MCF 10A (cell line): ENCODE results near the gene CRYL1. TPM values are rescaled to one million over a fixed set of nuclear protein-coding genes. Genes with fewer than 3 reads are reported as not detected.
A peak's percentile ranks its signal among the peaks of the same experiment; 100 is the strongest.

Experiments
- BruUV-seq: library from RNA; stranded (reverse); fragments of 400-500 nt; replicated peaks from 2 replicates; lab custom pipeline; 2021; lab: Mats Ljungman, UMichigan
- CTCF ChIA-PET: fragments of 300-600 bp; sonication (Branson Sonifier 250); formaldehyde crosslinking; extraction: SDS; loops from one replicate; lab custom pipeline; 2021; ENCODE audit warnings: antibody characterized with exemption, inconsistent platforms; lab: Yijun Ruan, JAX
- POLR2A ChIA-PET: fragments of 300-600, 350-650 bp; sonication (Branson Sonifier 250); formaldehyde crosslinking; extraction: SDS; loops from one replicate; lab custom pipeline; 2020; ENCODE audit warnings: antibody characterized with exemption, inconsistent platforms; lab: Yijun Ruan, JAX
- DNase-seq: peaks from one replicate; pipeline ENCODE4 v3.0.0-alpha.2; 2018; ENCODE audit not compliant: unreplicated experiment
- H3K27ac Mint-ChIP-seq: one replicate; pipeline ENCODE4 v1.8.0; 2022; ENCODE audit warnings: mild to moderate bottlenecking, low read depth, mixed read lengths; ENCODE audit not compliant: unreplicated experiment
- H3K27me3 Mint-ChIP-seq: one replicate; pipeline ENCODE4 v1.8.0; 2022; ENCODE audit warnings: mixed read lengths; ENCODE audit not compliant: insufficient read depth, unreplicated experiment
- H3K36me3 Mint-ChIP-seq: one replicate; pipeline ENCODE4 v1.8.0; 2022; ENCODE audit warnings: mild to moderate bottlenecking, moderate library complexity, mixed read lengths; ENCODE audit not compliant: insufficient read depth, unreplicated experiment
- H3K4me1 Mint-ChIP-seq: one replicate; pipeline ENCODE4 v1.8.0; 2022; ENCODE audit warnings: mixed read lengths; ENCODE audit not compliant: insufficient read depth, unreplicated experiment
- H3K4me3 Mint-ChIP-seq: one replicate; pipeline ENCODE4 v1.8.0; 2022; ENCODE audit warnings: mild to moderate bottlenecking, moderate library complexity, mixed read lengths; ENCODE audit not compliant: unreplicated experiment
- H3K9me3 Mint-ChIP-seq: one replicate; pipeline ENCODE4 v1.8.0; 2022; ENCODE audit warnings: mixed read lengths; ENCODE audit not compliant: unreplicated experiment
- CTCF ChIP-seq: fragments of 200-600 bp; IDR thresholded peaks from one replicate; pipeline ENCODE4 v1.8.0; 2022; ENCODE audit warnings: antibody characterized with exemption, mild to moderate bottlenecking; ENCODE audit not compliant: unreplicated experiment
- intact Hi-C: fragments of 100-400 bp; cut with micrococcal nuclease; formaldehyde crosslinking; loops from 2 replicates; pipeline ENCODE4 v1.14.1; 2022
- total RNA-seq: library from RNA; stranded (reverse); gene quantifications from 2 replicates; pipeline ENCODE4 v1.2.3, GENCODE V29; 2022

The CRYL1 gene
- total RNA-seq, 1 experiment from 2014 or later: 15.1 TPM

- H3K9me3 Mint-ChIP-seq: no peaks in the 10 kb centered on the region
- intact Hi-C loops: no loop called here
- ChIA-PET POLR2A (no interaction called here), CTCF (interaction anchor here (0.5 to 6.0 kb wide), 21 partner anchors 8 to 458 kb away, joined by 3 to 76 read pairs (median 4); no protein-coding TSS in a partner anchor)
- no TSS peak for BruUV-seq
- H3K4me3 Mint-ChIP-seq: no peak overlapping the region
- DNase-seq: peak; percentile 66
- peak; percentile 54 for TF ChIP-seq CTCF
- no peak overlapping the region for H3K27ac Mint-ChIP-seq
- H3K4me1 Mint-ChIP-seq: peaks cover 13% of the 10 kb centered on the region
- no peaks in the 10 kb centered on the region for H3K27me3 Mint-ChIP-seq
- peaks cover 4% of the 10 kb centered on the region for H3K36me3 Mint-ChIP-seq
Observed at GRCh38 chr13:20492641-20493040, 33.0 kb downstream of the CRYL1 start.

- ChIA-PET CTCF (interaction anchor here (0.5 to 6.0 kb wide), 17 partner anchors 8 to 440 kb away, joined by 3 to 76 read pairs (median 4); no protein-coding TSS in a partner anchor), POLR2A (no interaction called here)
- H3K36me3 Mint-ChIP-seq: peaks cover 4% of the 10 kb centered on the region
- no peaks in the 10 kb centered on the region for H3K9me3 Mint-ChIP-seq
- no peak for DNase-seq
- TF ChIP-seq CTCF: no peak
- H3K4me3 Mint-ChIP-seq: no peak overlapping the region
- H3K27ac Mint-ChIP-seq: no peak overlapping the region
- no peaks in the 10 kb centered on the region for H3K27me3 Mint-ChIP-seq
- no TSS peak for BruUV-seq
- intact Hi-C loops: no loop called here
- peaks cover 13% of the 10 kb centered on the region for H3K4me1 Mint-ChIP-seq
Observed at GRCh38 chr13:20491926-20492435, 33.7 kb downstream of the CRYL1 start.

- intact Hi-C loops: loop anchor here (1.0 kb wide), 2 partner anchors 292 to 307 kb away; no protein-coding TSS in a partner anchor
- Mint-ChIP-seq H3K27me3 (no peaks in the 10 kb centered on the region), H3K27ac (no peak overlapping the region), H3K4me3 (no peak overlapping the region), H3K36me3 (peaks cover 11% of the 10 kb centered on the region), H3K9me3 (no peaks in the 10 kb centered on the region), H3K4me1 (peaks cover 13% of the 10 kb centered on the region)
- no peak for DNase-seq
- CTCF ChIA-PET: interaction anchor here (0.7 kb wide), 1 partner anchor 307 kb away, joined by 3 read pairs; no protein-coding TSS in a partner anchor
- TF ChIP-seq CTCF: peak; percentile 28
- BruUV-seq: no TSS peak
- POLR2A ChIA-PET: interaction anchor here (0.8 kb wide), 1 partner anchor 292 kb away, joined by 4 read pairs; no protein-coding TSS in a partner anchor
Observed at GRCh38 chr13:20489185-20489820, 36.4 kb downstream of the CRYL1 start.

GRCh38 chr13:20487927-20488326, 37.7 kb downstream of the CRYL1 start:
- CTCF ChIA-PET: interaction anchor here (0.5 to 2.0 kb wide), 3 partner anchors 223 to 531 kb away, joined by 3 to 7 read pairs (median 4); no protein-coding TSS in a partner anchor

More at GRCh38 chr13:20487927-20488326, 37.7 kb downstream of the CRYL1 start:
- H3K4me3 Mint-ChIP-seq: no peak overlapping the region
- no peaks in the 10 kb centered on the region for H3K27me3 Mint-ChIP-seq
- BruUV-seq: no TSS peak
- peaks cover 11% of the 10 kb centered on the region for H3K36me3 Mint-ChIP-seq
- H3K9me3 Mint-ChIP-seq: no peaks in the 10 kb centered on the region
- POLR2A ChIA-PET: no interaction called here
- intact Hi-C loops: no loop called here
- H3K4me1 Mint-ChIP-seq: peaks cover 13% of the 10 kb centered on the region
- DNase-seq: no peak
- TF ChIP-seq CTCF: no peak
- H3K27ac Mint-ChIP-seq: no peak overlapping the region
